Mucosa of gallbladder (tissue), 1 donor: ENCODE results near the gene OGFOD2. TPM values are rescaled to one million over a fixed set of nuclear protein-coding genes. Genes with fewer than 3 reads are reported as not detected.

Experiments used
- DNase-seq: peaks from one replicate; pipeline ENCODE4 v3.0.0-alpha.2; 2020; ENCODE audit warnings: low spot score
- total RNA-seq: library from RNA; stranded (reverse); gene quantifications from one replicate; pipeline ENCODE4 v1.2.1, GENCODE V29; 2021
- donor health status: DM: no; HTN: no; CAD: no.

OGFOD2 gene
- total RNA-seq, 1 donor from 2014 or later: 32.5 TPM

DNA sequence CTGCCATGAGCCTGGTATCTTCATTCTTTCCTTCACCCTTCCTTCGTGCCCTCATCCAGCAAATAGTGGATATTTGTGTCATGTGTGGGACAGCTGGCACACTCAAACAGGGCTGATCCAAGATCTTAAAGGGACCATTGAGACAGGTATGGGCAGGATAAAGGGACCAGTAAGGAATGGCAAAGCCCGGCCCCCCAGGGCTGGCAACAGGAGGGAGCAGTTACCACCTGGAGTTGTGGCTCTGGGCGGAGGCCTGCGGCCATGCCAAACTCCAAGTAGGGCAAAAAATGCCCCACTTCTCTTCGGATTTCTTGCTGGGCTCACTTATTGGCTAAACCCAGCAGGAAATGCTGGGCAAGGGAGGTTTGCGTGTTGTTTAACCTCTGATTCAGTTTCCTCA lies 2.1 kb downstream of the OGFOD2 start:
- DNase-seq: no peak

DNA sequence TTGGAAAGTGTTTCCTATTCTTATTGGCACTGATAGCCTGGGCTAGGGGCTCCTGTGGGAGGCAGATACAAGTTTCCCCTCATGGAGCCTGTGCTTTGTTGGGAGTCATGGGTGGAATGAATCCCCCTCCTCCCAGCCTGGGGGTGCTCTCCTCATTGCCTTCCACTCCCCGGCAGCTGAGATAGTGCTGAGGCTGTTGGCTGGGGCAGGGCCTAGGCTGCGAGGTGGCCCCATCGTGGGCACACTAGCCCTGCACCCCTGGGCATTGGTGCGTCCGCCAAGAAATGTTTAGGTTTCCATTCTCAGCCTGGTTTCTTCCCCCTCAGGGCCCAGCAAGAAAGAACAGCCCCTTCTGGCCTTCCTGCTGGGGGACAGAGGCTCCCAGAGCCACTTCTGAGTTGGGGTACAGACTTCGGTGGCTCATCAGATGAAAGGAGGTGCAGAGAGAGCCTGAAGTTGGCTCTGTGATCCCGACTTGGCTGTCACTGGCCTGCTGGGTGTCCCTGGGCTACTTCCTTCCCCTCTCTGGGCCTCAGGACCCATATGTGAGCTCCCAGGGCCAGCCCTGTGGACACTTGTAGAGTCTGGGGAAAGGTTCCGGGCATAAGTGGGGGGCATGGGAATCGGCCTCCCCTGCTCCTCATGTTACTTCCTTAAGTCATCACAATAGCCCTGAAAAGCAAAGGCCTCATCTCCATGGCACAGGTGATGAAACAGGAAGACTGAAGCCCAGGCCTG lies 2.8 kb downstream of the OGFOD2 start:
- no peak for DNase-seq

GRCh38 chr12:122978507-122978955 lies 3.5 kb downstream of the OGFOD2 start:
- no peak for DNase-seq

DNA sequence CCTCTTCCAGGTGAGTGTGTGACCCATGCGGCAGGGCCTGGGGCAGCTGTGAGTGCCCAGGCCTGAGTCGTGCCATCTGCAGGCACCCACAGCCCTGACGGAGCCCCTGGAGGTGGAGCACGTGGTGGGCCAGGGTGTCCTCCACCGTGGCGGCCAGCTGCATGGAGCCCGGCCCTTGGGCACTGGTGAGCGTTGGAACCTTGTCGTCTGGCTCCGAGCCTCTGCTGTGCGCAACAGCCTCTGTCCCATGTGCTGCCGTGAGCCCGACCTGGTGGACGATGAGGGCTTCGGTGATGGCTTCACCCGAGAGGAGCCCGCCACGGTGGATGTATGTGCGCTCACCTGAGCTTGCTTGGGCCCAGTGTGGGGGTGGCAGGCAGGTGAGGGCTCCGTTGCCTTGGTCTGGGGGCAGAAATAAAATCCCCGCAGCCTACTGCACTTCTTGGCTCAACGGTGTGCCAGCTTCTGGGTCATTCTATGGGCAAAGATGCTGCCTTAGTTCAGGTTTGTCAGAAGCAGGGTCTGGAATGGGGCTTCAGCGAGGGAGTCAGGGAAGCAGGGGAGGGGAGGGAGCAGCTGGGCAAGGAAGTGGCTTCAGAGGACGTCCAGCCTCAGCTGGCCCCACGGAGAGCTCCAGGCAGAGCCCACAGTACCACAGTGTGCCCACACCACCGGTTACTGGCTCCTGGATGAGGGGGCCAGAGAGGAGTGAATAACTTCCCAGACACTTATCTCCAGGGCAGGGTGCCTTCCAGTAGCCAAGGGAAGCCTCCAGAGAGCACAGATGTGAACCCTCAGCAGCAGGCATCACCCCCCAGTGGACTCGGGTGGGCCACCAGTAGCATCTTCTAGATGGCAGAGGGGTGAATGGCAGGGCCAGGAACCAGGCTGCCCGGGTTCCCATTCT lies 4.2 kb downstream of the OGFOD2 start:
- no peak for DNase-seq

DNA sequence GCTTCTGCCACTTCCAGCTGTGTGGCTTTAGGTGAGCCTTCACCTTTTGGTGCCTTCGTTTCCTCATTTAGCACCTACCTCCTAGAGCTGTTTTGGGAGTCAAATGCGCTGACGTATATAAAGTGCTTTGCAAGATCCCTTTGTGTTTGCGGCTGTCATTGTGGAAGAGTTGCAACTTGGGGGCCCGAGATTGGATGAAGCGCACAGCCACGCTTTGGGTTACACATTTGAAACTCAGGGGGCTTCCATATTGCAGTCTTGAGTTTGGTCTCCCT lies 4.8 kb downstream of the OGFOD2 start:
- no peak for DNase-seq

DNA sequence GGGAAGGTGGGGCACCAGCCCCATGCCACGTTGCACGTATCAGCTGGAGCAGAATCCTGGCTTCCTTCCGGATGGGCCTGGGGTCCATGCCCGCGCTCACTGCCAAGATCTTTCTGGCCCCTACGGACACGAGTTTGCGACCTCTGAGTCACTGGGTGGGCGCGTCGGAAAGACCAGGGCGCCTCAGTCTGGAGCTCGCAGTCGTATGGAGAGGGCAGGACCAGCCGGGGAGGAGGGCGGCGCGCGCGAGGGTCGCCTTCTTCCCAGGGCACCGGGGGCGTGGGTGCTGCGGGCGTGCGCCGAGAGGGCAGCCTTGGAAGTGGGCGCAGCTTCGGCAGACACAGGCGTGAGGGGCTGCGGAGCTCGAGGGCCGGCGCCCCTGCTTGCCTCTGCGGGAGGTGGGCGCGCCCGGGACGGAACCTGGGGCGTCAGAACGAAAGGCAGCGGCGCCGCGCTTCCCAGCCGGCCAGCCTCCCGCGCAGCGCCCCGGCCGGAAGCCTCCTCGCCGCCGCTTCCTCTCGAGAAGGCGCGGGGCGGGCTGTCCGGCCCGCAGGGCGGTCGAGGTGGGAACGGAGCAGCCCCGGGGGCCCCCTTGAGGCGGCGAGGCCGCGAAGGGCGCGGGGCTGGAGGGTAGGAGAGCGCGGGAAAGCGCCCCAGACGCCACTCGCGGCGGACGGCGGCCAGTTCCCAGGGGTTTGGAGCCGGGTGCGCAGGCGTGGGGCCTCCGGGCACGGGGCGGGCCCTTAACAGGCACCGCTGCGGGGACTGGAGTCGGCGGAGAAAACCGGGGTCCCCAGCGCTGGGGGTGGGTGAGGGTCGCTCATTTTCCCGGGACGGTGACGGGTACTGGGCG lies 5.4 kb downstream of the OGFOD2 start, which contains the start of gene ARL6IP4:
Gene ARL6IP4 (plus strand): TSS at position 499 of the 853 bp plus-strand sequence. CDS start 459 bp downstream, outside the sequence.
- peak; percentile 30 for DNase-seq

DNA sequence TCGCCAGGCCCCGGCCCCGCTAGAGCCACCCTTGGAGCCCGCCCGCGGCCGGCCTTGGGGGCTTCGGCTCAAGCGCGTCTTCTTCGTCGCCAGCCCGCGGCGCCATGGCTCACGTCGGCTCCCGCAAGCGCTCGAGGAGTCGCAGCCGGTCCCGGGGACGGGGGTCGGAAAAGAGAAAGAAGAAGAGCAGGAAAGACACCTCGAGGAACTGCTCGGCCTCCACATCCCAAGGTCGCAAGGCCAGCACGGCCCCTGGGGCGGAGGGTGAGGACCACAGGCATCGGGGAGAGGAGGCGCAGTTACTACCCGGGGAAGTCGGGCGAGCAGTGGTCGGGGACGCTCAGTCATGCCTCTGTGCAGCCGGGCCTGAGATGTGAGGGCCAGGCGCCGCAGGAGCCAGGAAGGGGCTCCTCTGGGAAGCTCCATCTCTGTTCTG lies 6.0 kb downstream of the OGFOD2 start:
- DNase-seq: no peak

DNA sequence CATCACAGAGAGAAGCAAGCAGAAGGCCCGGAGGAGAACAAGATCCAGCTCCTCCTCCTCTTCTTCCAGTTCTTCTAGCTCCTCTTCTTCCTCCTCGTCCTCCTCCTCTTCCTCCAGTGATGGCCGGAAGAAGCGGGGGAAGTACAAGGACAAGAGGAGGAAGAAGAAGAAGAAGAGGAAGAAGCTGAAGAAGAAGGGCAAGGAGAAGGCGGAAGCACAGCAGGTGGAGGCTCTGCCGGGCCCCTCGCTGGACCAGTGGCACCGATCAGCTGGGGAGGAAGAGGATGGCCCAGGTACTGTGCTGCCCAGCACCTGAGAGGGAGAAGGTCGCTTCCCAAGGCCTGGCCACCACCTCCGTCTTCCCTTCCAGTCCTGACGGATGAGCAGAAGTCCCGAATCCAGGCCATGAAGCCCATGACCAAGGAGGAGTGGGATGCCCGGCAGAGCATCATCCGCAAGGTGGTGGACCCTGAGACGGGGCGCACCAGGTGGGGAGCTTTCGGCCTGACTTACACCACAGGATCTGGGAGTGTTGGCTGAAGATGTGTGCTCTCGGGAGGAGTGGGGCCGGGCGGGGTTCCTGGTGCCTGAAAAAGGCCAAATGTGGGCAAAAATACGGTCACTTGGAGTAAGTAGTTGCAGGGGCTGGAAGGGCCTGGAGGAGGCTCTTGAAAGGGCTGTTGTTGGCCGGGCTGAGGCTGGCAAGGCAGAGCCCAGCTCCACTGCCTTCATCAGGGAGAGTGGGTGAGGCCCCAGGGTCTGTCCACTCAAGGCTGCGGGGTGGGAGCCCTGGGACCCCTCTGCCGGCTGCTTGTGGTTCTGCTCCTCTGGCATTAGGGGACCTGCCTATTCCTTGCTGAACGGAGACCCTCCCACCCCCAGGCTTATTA lies 6.8 kb downstream of the OGFOD2 start:
- no peak for DNase-seq

DNA sequence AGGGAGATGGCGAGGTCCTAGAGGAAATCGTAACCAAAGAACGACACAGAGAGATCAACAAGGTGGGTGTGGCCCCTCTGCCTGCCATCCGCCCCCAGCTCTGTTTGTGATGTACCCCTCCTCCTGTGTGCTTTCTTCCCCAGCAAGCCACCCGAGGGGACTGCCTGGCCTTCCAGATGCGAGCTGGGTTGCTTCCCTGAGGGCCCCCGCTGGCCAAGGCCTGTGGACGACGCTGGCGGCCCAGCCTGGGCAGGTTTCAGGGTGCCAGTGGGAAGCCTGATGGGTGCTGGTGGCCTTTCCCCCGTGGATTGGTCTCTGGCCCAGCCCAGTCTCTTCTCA lies 7.4 kb downstream of the OGFOD2 start:
- no peak for DNase-seq

GRCh38 chr12:122982963-122983788 lies 8.1 kb downstream of the OGFOD2 start:
- no peak for DNase-seq

DNA sequence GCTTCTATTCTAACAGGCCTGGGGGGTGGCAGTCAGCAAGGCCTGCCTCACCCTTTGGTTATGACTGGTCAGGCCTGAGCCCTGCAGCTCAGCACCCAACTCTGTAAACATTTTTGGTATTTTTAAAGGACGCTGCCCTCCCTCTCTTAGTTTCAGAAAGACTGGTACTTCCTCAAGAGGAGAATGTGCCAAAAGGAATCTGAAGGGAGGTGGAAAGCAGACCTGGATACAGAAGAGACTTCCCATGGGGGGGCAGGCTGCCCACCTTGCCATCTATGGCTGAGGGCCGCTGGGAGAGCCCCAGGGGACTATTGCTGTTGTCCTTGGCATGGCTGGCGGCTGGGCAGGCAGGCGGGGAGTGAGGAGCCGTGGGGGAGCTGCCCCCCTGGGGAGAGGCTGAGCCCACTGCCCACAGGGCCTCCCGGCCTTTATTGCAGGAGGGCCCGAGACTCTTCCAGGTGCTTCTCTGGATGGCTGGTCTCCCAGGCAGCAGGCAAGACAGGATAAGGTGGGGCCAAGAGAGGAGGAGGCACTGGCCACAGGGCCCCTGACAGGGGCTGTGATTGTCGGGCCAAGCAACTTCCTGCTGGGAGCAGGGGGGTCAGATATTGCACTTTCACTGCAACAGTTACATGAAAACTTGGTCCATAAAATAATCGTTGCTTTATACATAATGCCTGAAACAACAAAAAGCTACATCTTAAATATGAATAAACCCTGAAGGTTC lies 8.9 kb downstream of the OGFOD2 start:
- no peak for DNase-seq

DNA sequence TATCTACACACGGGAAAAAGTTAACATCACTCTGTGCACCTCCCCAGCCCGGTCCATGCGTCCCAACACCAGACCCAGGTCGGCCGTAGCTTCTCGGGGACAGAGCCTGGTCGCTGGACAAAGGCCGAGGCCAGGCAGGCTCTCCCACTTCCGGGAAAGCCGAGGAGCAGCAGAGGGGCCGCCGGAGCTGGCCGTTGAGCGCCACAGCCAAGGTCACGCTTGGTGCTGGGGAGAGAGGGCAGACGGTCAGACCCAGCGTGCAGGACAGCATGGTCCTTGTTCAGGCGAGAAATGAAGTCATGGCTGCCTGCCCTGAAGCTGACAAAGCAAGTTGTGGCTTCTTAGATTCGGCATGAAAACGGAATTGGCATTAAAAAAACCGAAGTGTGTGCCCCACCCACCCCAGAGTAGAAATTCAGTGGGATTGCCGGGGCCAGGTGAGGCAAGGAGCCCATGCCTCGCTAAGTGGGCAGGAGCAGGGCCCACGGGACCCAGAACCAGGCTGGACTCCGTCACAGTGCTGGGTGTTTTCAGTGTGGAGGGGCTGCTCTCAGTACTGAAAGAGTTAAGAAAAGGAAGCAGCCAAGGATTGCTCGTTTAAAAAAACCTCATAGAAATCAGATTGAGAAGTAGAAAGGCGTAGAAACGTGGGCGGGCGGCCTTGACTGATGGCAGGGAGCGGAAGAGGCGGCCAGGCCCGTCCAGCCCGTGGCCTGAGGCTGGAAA lies 9.7 kb downstream of the OGFOD2 start:
- no peak for DNase-seq

DNA sequence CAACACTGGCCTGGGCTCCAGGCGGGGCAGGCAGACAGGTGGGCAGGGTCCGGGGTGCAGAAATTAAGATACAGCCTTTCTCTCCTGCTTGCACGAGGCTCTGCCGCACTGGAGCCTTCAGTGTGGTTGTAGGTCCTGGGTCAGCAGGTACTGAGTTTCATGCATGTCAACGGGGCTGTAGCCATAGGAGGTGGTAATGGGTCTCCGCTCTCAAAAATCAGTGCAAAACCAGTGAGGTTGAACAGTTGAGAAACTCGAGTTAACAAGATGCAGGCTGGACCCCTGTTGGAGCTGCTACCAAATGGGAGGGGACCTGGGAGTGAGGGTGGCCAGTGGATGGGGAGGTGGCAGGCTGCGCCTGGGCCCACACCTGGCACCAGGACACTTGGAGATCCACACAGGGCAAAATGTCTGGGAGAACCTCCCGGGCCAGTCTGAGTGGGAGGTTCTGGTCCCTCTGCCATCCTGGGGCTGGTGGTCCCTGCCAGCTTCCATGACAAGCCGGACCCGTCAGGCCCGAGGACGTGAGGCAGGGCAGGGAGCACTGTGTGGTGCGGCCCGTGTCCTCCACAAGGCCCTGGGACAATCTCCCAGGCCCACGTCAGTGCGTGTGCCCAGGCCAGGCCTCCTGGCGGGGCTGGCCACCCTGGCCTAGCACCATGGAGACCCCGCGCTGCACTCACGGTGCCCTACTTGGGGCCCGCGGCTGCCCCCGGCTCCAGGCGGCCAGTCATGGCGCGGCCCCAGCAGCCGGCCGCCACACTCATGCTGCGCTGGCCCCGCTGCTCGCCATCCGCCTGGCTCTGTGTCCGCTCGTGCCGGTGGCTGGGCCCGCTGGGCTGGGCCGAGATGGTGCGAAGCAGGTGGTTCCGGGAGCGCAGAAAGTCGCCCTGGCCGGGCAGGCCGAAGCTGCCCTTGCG lies 10.6 kb downstream of the OGFOD2 start:
- DNase-seq: no peak

GRCh38 chr12:122986258-122986871 lies 11.3 kb downstream of the OGFOD2 start:
- DNase-seq: no peak

- no peak for DNase-seq
These were observed 12.3 kb downstream of the OGFOD2 start for GRCh38 chr12:122987086-122987951.

DNA sequence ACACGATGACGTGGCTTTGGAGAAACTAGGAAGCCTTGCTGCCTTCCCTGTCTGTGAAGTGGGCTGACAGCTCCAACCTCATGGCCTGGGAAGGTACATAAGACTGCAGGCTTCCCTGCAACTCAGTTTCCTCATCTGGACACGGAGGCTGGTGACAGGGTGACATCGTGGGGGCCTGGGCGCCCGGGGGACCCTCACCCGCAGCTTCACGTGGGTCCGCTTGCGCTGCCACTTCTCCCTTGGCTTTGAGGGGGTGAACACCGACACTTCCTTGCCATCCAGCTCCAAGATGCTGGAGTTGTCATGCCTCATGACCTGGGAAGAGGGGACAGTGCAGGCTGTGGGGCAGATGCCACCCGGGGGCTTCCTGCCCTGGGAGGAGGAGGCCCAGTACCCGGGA lies 13.0 kb downstream of the OGFOD2 start:
- no peak for DNase-seq
